Upper lobe of left lung (tissue), 4 donors: ENCODE results near the gene B2M.

Experiments used
- EP300 ChIP-seq, 4 donors: sonication (generic); formaldehyde crosslinking; IDR thresholded peaks; one replicate each; pipeline ENCODE4 v1.5.1; 2017; ENCODE audit warnings: antibody characterized with exemption in 4 of 4, control low read depth in 2 of 4
- POLR2A ChIP-seq, 4 donors: fragments of 450-650 bp; IDR thresholded peaks; one replicate each; pipeline ENCODE4 v1.5.1; 2016 to 2017; ENCODE audit warnings: antibody characterized with exemption in 4 of 4, mild to moderate bottlenecking in 2 of 4
- POLR2AphosphoS5 ChIP-seq, 2 donors: sonication (generic); formaldehyde crosslinking; IDR thresholded peaks; one replicate each; pipeline ENCODE4 v1.5.1; 2017; ENCODE audit warnings: antibody characterized with exemption in 2 of 2
- TF ChIP-seq, protein P1 (sequence below), 6 experiments: fragments of 450-650 bp in 4 of 6; fragments of 200-600 bp in 2 of 6; sonication (generic) in 2 of 6; IDR thresholded peaks; one replicate each; pipeline ENCODE4 v1.5.1; 2016 to 2019; ENCODE audit warnings: antibody characterized with exemption in 6 of 6

DNA sequence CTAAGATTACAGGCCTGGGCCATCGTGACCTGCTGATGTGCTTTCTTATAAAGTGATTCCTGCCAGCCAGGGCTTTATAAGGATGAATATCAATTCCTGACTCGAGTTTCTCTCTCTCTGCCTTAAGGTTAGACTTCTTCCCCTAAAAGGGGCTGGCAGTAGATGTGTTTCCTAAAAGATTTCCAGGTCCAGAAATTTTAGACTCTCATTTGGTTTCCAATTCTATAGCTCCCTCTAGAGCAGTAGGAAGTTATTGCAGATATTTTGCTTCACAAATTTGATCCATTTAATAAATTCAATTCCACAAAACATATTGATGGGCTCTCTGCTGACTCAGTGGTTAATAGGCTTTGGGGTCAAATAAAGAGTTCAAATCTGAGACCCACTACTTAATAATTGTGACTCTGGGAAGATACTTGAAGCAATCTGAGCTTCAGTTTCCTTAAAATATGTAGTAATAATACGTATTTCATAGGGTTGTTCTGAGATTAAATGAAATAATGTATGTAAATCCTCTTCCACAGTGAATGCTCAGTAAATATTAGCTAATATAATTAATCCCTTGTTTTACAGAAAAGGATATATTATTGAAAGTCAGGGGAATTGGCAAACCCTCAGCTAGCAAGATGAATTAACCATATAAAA lies 27.1 kb downstream of the B2M start:
- TF ChIP-seq, protein P1, sequence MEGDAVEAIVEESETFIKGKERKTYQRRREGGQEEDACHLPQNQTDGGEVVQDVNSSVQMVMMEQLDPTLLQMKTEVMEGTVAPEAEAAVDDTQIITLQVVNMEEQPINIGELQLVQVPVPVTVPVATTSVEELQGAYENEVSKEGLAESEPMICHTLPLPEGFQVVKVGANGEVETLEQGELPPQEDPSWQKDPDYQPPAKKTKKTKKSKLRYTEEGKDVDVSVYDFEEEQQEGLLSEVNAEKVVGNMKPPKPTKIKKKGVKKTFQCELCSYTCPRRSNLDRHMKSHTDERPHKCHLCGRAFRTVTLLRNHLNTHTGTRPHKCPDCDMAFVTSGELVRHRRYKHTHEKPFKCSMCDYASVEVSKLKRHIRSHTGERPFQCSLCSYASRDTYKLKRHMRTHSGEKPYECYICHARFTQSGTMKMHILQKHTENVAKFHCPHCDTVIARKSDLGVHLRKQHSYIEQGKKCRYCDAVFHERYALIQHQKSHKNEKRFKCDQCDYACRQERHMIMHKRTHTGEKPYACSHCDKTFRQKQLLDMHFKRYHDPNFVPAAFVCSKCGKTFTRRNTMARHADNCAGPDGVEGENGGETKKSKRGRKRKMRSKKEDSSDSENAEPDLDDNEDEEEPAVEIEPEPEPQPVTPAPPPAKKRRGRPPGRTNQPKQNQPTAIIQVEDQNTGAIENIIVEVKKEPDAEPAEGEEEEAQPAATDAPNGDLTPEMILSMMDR (IDR thresholded peaks at IDR 0.05): peak; percentile 51 to 81 (median 72)
- TF ChIP-seq POLR2A (IDR thresholded peaks at IDR 0.05) (no peak), POLR2AphosphoS5 (IDR thresholded peaks at IDR 0.05) (no peak), EP300 (IDR thresholded peaks at IDR 0.05) (no peak)
